SK-N-SH treated with all-trans-retinoic acid at 6 μM for 48 hours (cell line): Measurements from ENCODE around the gene KIF12.

ENCODE experiments used
- ATAC-seq: fragments of 200-7000 bp; cut with Tn5 transposase; 3 replicates; pipeline ENCODE4 v1.9.1; 2020; ENCODE audit warnings: mild to moderate bottlenecking, moderate library complexity
- ARNTL ChIP-seq: fragments of 450-650 bp; formaldehyde crosslinking; IDR thresholded peaks from 2 replicates; pipeline ENCODE4 v1.5.0; 2020; ENCODE audit warnings: low read depth, mild to moderate bottlenecking, moderate library complexity, borderline replicate concordance
- BACH2 ChIP-seq: fragments of 250-450 bp; sonication (Bioruptor Pico); IDR thresholded peaks from 2 replicates; pipeline ENCODE4 v1.9.0; 2021; ENCODE audit warnings: mild to moderate bottlenecking, borderline replicate concordance
- CSDC2 ChIP-seq: fragments of 250-450 bp; sonication (Bioruptor Pico); IDR thresholded peaks from 2 replicates; pipeline ENCODE4 v1.5.0; 2020; ENCODE audit warnings: mild to moderate bottlenecking, moderate library complexity
- CSRNP3 ChIP-seq: fragments of 250-450 bp; sonication (Bioruptor Pico); IDR thresholded peaks from 2 replicates; pipeline ENCODE4 v1.5.1; 2021; ENCODE audit warnings: mild to moderate bottlenecking, moderate library complexity
- ESRRG ChIP-seq: fragments of 250-450 bp; sonication (Bioruptor Pico); IDR thresholded peaks from 2 replicates; pipeline ENCODE4 v1.6.1; 2021; ENCODE audit warnings: mild to moderate bottlenecking
- ISL1 ChIP-seq: fragments of 250-450 bp; sonication (Bioruptor Pico); IDR thresholded peaks from 2 replicates; pipeline ENCODE4 v2.1.2; 2022; ENCODE audit warnings: mild to moderate bottlenecking, moderate library complexity
- OSR1 ChIP-seq: fragments of 250-450 bp; sonication (Bioruptor Pico); IDR thresholded peaks from 2 replicates; pipeline ENCODE4 v1.8.0; 2022; ENCODE audit warnings: moderate library complexity, mild to moderate bottlenecking, inconsistent platforms
- PATZ1 ChIP-seq: fragments of 250-450 bp; sonication (Bioruptor Pico); IDR thresholded peaks from 2 replicates; pipeline ENCODE4 v1.8.0; 2020; ENCODE audit warnings: mild to moderate bottlenecking, moderate library complexity, borderline replicate concordance
- PPARA ChIP-seq: fragments of 250-450 bp; sonication (Bioruptor Pico); IDR thresholded peaks from 2 replicates; pipeline ENCODE4 v1.5.0; 2020; ENCODE audit warnings: mild to moderate bottlenecking, borderline replicate concordance
- RARB ChIP-seq: fragments of 250-450 bp; sonication (Bioruptor Pico); IDR thresholded peaks from 2 replicates; pipeline ENCODE4 v1.8.0; 2021; ENCODE audit warnings: mild to moderate bottlenecking, moderate library complexity
- SNAI2 ChIP-seq: fragments of 250-450 bp; sonication (Bioruptor Pico); IDR thresholded peaks from 2 replicates; pipeline ENCODE4 v1.5.0; 2020; ENCODE audit warnings: mild to moderate bottlenecking, moderate library complexity
- TCF4 ChIP-seq: fragments of 250-450 bp; sonication (Bioruptor Pico); IDR thresholded peaks from 2 replicates; pipeline ENCODE4 v1.8.0; 2021; ENCODE audit warnings: mild to moderate bottlenecking, moderate library complexity, borderline replicate concordance
- ZC3H10 ChIP-seq: fragments of 250-450 bp; sonication (Bioruptor Pico); IDR thresholded peaks from 2 replicates; pipeline ENCODE4 v1.5.1; 2021; ENCODE audit warnings: mild to moderate bottlenecking, moderate library complexity
- ZFP3 ChIP-seq: fragments of 250-450 bp; sonication (Bioruptor Pico); IDR thresholded peaks from 2 replicates; pipeline ENCODE4 v1.5.0; 2020; ENCODE audit warnings: mild to moderate bottlenecking, moderate library complexity
- ZFP30 ChIP-seq: fragments of 450-650 bp; formaldehyde crosslinking; IDR thresholded peaks from 2 replicates; pipeline ENCODE4 v1.5.0; 2022; ENCODE audit warnings: mild to moderate bottlenecking, moderate library complexity
- ZNF565 ChIP-seq: fragments of 450-650 bp; formaldehyde crosslinking; conservative IDR thresholded peaks from 2 replicates; pipeline ENCODE4 v1.5.0; 2020; ENCODE audit warnings: low read depth, mild to moderate bottlenecking, moderate library complexity
- ZNF70 ChIP-seq: fragments of 450-650 bp; formaldehyde crosslinking; IDR thresholded peaks from 2 replicates; pipeline ENCODE4 v1.5.0; 2020; ENCODE audit warnings: mild to moderate bottlenecking, moderate library complexity
- ZNF8 ChIP-seq: fragments of 450-650 bp; formaldehyde crosslinking; IDR thresholded peaks from 2 replicates; pipeline ENCODE4 v1.5.0; 2020; ENCODE audit warnings: mild to moderate bottlenecking, moderate library complexity
- TF ChIP-seq, protein P1 (sequence below): fragments of 250-450 bp; sonication (Bioruptor Pico); IDR thresholded peaks from 2 replicates; pipeline ENCODE4 v1.5.0; 2020; ENCODE audit warnings: mild to moderate bottlenecking, moderate library complexity
- TF ChIP-seq, protein P2 (sequence below): fragments of 250-450 bp; sonication (Bioruptor Pico); IDR thresholded peaks from 2 replicates; pipeline ENCODE4 v1.8.0; 2021; ENCODE audit warnings: low read depth, mild to moderate bottlenecking, moderate library complexity, borderline replicate concordance
- TF ChIP-seq, protein P3 (sequence below): fragments of 250-450 bp; sonication (Bioruptor Pico); IDR thresholded peaks from 2 replicates; pipeline ENCODE4 v1.5.1; 2020; ENCODE audit warnings: low read depth, mild to moderate bottlenecking, moderate library complexity

KIF12 gene

DNA sequence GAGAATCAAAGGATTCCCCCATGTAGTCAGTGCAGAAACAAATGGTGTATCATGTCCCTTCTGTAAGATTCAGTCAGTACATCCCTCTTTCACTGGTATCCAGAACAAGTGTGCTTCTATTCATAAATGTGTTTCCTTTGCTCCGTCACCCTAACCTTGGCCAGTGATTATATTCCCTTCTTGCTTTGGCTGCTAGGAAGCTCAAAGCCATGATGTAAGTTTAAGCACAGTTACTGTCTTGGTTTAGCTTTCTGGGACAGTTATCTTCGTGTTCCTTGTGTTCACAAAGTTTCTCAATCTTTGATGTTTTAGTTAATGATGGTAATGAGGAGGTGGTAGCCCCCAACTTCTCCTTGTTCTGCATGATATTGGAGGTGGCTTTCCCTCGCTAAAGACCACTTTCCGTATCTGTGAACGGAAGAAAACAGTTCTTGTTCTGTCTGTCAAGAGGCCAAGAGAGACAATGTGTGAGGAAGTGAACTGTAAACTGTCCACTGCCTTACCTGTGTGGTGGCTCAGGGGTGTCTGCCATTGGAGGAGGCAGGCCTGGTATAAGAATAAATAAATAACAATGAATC, 18.8 kb downstream of the KIF12 start:
- TF ChIP-seq TCF4 (CRISPR knock-in tag) (no peak), PPARA (no peak), ZC3H10 (CRISPR knock-in tag) (no peak), CSDC2 (no peak), ZNF8 (CRISPR knock-in tag) (no peak), ZFP3 (CRISPR knock-in tag) (no peak), ARNTL (CRISPR knock-in tag) (no peak), OSR1 (CRISPR knock-in tag) (no peak), SNAI2 (CRISPR knock-in tag) (no peak), PATZ1 (CRISPR knock-in tag) (no peak), ZNF565 (CRISPR knock-in tag) (no peak), ZFP30 (no peak)
- TF ChIP-seq, protein P1, sequence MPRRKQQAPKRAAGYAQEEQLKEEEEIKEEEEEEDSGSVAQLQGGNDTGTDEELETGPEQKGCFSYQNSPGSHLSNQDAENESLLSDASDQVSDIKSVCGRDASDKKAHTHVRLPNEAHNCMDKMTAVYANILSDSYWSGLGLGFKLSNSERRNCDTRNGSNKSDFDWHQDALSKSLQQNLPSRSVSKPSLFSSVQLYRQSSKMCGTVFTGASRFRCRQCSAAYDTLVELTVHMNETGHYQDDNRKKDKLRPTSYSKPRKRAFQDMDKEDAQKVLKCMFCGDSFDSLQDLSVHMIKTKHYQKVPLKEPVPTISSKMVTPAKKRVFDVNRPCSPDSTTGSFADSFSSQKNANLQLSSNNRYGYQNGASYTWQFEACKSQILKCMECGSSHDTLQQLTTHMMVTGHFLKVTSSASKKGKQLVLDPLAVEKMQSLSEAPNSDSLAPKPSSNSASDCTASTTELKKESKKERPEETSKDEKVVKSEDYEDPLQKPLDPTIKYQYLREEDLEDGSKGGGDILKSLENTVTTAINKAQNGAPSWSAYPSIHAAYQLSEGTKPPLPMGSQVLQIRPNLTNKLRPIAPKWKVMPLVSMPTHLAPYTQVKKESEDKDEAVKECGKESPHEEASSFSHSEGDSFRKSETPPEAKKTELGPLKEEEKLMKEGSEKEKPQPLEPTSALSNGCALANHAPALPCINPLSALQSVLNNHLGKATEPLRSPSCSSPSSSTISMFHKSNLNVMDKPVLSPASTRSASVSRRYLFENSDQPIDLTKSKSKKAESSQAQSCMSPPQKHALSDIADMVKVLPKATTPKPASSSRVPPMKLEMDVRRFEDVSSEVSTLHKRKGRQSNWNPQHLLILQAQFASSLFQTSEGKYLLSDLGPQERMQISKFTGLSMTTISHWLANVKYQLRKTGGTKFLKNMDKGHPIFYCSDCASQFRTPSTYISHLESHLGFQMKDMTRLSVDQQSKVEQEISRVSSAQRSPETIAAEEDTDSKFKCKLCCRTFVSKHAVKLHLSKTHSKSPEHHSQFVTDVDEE (CRISPR knock-in tag) = no peak
- TF ChIP-seq, protein P2, sequence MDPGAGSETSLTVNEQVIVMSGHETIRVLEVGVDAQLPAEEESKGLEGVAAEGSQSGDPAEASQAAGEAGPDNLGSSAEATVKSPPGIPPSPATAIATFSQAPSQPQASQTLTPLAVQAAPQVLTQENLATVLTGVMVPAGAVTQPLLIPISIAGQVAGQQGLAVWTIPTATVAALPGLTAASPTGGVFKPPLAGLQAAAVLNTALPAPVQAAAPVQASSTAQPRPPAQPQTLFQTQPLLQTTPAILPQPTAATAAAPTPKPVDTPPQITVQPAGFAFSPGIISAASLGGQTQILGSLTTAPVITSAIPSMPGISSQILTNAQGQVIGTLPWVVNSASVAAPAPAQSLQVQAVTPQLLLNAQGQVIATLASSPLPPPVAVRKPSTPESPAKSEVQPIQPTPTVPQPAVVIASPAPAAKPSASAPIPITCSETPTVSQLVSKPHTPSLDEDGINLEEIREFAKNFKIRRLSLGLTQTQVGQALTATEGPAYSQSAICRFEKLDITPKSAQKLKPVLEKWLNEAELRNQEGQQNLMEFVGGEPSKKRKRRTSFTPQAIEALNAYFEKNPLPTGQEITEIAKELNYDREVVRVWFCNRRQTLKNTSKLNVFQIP = no peak
- no peak for ATAC-seq

DNA sequence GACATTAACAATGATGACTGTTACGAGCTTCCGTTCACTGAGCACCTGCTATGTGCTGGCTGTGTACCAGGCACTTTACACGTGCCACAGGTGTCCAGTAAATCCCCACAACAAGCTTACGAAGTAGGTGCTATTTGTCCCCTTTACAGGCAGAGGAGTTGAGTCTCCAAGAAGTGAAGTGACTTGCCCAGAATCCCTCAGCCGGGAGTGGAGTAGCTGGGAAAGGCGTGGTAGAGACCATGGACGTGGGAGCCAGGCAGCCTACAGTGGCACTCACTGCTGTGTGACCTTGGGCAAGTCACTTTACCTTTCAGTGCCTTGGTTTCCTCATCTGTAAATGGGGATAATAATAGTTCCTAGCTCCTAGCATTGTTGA, 20.3 kb downstream of the KIF12 start:
- TF ChIP-seq ZNF8 (CRISPR knock-in tag) (no peak), ZNF70 (CRISPR knock-in tag) (no peak), TCF4 (CRISPR knock-in tag) (no peak), CSRNP3 (no peak), PATZ1 (CRISPR knock-in tag) (no peak), ZFP3 (CRISPR knock-in tag) (no peak), ESRRG (CRISPR knock-in tag) (no peak), ZFP30 (no peak), CSDC2 (no peak), BACH2 (CRISPR knock-in tag) (no peak), RARB (CRISPR knock-in tag) (no peak), SNAI2 (CRISPR knock-in tag) (no peak), PPARA (no peak), OSR1 (CRISPR knock-in tag) (no peak), ISL1 (CRISPR knock-in tag) (no peak)
- TF ChIP-seq, protein P3, sequence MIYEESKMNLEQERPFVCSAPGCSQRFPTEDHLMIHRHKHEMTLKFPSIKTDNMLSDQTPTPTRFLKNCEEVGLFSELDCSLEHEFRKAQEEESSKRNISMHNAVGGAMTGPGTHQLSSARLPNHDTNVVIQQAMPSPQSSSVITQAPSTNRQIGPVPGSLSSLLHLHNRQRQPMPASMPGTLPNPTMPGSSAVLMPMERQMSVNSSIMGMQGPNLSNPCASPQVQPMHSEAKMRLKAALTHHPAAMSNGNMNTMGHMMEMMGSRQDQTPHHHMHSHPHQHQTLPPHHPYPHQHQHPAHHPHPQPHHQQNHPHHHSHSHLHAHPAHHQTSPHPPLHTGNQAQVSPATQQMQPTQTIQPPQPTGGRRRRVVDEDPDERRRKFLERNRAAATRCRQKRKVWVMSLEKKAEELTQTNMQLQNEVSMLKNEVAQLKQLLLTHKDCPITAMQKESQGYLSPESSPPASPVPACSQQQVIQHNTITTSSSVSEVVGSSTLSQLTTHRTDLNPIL = no peak
- TF ChIP-seq, protein P1 (CRISPR knock-in tag) = no peak
- TF ChIP-seq, protein P2 = no peak
- ATAC-seq = no peak
